ENCODE measurements around the gene CHMP1A.

The CHMP1A gene

DNA sequence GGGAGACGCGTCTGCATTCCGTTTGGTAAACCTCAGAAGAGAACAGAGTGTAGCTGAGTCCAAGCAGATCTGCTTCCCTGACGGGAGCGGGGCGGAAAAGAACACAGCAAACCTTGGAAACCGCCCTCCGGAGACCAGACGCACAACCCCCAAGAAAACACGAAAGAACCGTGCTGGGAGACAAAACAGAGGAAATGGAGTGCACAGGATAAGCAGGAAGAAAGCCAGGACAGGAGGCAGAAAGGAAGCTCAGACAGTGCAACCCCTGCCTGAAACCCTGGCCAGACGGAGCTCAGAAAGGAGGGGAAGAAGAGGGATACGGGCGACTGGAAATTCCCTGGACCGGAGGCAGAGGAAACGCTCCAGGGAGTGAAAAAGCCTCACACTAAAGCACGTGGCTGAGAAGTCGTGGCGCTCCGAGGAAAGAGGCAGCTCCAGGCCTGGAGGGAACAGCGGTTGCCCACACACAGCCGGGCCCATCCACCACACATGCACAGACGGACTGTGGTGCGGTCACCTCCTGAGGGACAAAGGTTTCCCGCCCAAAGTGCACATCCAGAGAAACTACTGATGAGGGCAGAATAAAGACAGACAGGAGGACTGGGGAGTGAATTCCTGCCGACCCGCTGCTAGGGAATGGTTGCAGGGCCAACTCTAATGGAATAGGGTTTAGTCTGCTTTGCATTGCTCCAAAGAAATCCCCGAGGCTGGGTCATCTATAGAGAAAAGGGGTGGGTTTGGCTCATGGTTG lies 33.8 kb downstream of the CHMP1A start:
- DNase-seq (ENCODE audit: low spot score), result no peak

DNA sequence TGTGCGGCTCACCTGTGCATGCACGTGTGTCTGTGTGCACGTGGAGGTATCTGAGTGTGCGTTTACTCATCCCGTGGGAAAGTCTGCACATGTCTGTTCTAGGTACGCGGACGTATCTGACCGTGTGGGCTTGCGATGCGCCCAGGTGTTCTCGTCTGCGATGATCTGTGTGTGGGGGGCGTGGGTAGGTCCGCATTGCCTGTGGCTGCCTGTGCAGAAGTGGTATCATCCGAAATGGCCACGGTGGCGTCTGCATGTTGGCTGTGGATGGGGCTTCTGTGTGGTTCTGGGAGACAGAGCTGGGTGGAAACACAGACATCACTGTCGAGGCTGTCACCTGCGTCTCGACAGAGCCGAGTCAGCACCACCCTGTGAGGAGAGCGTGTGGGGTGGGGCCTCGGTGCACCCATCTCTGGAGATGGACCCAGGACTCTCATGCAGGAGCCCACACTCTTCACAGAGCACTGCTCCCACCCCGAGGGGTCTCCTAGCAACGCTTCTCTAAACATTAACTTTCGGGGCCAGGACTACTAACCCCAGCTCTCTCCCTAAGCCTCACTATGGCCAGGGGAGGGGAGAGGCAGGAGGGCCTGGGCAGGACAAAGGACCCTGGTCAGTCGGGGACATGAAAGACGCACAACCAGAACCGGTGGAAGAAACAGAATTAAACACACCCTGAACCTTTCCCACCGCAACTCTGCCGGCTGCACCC lies 35.7 kb downstream of the CHMP1A start:
- no peak for DNase-seq (ENCODE audit: low spot score)

- no peak for DNase-seq (ENCODE audit: low spot score)
Measured at GRCh38 chr16:89621136-89621697, 36.3 kb downstream of the CHMP1A start.

DNA sequence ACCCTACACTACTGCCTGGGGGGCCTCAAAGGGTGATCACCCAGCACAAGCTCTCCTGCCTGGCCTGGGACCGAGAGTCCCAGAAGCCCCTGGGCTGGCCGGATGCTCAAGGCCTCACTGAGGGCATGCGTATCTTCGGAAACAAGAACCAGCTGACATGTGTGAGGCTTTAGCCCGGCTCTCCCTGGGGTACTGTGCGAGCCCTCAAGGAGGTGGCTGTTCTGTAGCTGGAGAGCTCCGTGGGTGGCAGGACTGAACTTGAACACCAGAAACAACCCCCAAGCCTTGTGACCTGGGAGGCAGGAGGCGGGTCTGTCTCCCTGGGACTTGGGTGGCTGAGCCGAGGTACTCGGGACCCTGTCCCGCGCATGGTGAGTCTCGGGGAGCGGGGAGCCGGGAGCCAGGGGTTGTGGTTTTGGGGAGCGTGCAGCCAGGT lies 37.1 kb downstream of the CHMP1A start:
- DNase-seq (ENCODE audit: low spot score), result no peak

- no peak for DNase-seq (ENCODE audit: low spot score)
Measured at GRCh38 chr16:89619840-89620239, 37.7 kb downstream of the CHMP1A start.

DNA sequence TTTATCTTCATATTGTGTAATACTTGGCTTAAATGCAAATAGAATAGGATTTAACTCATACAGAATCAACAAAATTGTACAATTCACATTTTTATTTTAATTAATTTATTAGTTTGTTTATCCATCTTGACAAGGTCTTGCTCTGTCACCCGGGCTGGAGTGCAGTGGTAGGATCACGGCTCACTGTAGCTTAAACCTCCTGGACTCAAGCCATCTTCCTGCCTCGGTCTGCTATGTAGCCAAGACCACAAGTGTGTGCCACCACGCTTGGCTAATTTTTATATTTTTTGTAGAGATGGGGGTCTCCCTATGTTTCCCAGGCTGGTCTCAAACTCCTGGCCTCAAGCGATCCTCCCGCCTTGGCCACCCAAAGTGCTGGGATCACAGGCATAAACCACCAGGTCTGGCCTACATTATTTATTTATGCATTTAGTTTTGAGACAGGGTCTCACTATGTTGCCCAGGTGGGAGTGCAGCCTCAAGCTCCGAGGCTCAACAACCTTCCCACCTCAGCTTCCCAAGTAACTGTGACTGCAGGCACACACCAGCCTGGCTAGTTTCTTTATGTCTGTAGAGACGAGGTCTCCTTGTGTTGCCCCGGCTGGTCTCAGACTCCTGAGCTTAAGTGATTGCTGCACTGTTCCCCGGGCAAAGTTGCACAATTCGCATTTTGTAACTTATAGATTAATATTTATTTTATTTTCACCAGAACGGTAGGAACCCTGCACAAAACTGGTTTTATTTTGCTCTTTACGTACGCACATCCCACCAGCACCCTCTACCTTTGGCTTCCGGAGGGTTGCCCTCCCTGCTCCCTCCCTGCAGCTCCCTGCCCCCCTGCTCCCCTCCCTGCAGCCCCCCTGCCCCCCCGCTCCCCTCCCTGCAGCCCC lies 39.2 kb downstream of the CHMP1A start:
- DNase-seq (ENCODE audit: low spot score), result no peak

GRCh38 chr16:89617036-89617435 lies 40.5 kb downstream of the CHMP1A start:
- no peak for DNase-seq (ENCODE audit: low spot score)

GRCh38 chr16:89616623-89617022 lies 40.9 kb downstream of the CHMP1A start:
- no peak for DNase-seq (ENCODE audit: low spot score)

GRCh38 chr16:89615596-89616090 lies 41.9 kb downstream of the CHMP1A start:
- DNase-seq (ENCODE audit: low spot score), result no peak

- DNase-seq (ENCODE audit: low spot score), result no peak
Measured at GRCh38 chr16:89615176-89615575, 42.3 kb downstream of the CHMP1A start.

GRCh38 chr16:89613954-89614459 lies 43.5 kb downstream of the CHMP1A start:
- no peak for DNase-seq (ENCODE audit: low spot score)

DNA sequence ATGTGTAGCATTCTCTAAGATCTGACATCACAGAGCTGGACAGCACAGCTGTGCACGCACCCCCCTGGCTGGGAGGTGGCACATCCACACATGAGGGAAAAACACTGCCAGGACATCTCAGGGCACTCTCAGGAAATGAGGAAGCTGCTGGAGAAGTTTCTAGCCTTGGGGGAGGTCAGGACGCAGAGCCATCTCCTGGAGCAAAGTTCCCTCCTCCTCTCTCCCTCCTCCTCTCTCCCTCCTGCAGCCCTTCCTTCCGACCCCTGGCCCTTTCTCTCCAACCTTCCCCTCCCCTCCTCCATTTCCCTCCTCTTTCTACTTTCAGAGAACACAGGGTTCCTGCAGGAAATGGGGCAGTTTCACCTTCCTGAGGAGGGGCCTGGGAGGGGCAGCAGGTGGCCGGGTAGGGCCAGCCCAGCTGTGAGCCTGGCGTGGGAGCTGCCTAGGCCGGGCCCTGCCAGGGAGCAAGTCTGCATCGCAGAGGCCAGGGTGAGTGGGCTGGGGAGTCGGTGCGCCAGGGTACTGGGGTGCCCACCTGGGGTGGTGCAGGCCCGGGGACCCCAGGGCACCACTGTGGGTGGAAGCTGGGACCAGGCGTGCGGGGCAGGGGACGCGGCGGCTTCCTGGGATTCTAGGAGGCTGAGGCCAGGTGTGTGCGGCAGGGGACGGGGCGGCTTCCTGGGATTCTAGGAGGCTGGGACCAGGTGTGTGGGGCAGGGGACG lies 44.1 kb downstream of the CHMP1A start, which contains the start of gene DPEP1:
Gene DPEP1, plus strand, starts transcription at position 412 of the 723 bp plus-strand sequence. CDS start 16,769 bp downstream, outside the sequence.
- no peak for DNase-seq (ENCODE audit: low spot score)

GRCh38 chr16:89612415-89613166 lies 44.9 kb downstream of the CHMP1A start:
- DNase-seq (ENCODE audit: low spot score), result no peak

DNA sequence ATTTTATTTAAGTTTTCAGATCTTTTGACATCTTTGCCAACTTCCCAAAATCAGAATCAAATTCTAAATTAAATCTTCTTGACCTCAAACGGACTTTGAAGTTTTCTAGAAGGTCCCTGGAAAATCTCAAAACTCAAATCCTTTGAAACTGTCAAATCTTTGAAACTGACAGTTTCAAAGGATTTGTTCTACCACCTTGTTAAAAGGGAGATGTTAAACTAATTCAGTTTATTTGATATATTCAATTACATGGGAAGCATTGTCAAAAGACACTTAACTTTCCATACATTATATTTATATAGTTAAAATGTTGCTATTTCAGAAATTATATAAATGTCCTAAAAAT lies 47.4 kb downstream of the CHMP1A start:
- no peak for DNase-seq (ENCODE audit: low spot score)

DNA sequence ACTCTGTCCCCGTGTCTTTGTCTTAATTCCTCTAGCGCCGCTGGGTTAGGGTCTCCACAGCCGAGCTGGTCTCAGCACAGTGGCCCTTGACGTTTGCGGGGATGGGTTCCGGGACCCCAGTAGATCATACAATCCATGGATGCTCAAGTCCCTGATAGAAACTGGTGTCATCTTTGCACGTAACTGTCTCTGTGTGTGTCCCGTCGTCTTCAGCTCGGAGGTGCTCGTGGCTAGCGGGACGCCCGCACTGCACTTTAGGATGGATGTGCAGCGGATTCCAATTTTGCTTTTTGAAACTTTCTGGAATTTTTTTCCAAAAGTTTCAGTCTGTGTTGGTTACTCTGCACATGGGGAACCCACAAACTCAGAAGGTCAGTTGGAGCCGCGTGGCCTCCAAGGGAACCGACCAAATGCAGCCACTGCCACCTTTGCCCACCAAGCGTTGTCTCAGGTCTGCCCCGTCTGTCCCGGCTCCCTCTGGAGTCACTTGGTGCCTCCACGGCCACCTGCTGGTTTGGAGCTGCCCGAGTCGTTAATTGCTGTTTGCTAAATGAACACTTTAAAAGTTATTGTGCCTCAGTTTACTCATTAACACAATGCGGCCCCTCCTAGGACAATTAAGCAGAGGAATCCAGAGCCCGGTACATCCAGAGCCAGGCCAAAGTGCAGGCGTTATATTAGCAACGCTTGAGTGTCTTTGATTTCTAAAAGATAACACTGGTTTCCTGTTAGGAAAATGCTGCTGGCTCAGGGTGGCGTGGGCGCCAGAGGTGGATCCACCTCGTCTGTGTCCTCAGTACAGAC lies 49.4 kb downstream of the CHMP1A start:
- no peak for DNase-seq (ENCODE audit: low spot score)

GRCh38 chr16:89607453-89607852 lies 50.1 kb downstream of the CHMP1A start:
- DNase-seq (ENCODE audit: low spot score), result no peak

- DNase-seq (ENCODE audit: low spot score), result no peak
Measured at GRCh38 chr16:89606006-89606405, 51.5 kb downstream of the CHMP1A start.

DNA sequence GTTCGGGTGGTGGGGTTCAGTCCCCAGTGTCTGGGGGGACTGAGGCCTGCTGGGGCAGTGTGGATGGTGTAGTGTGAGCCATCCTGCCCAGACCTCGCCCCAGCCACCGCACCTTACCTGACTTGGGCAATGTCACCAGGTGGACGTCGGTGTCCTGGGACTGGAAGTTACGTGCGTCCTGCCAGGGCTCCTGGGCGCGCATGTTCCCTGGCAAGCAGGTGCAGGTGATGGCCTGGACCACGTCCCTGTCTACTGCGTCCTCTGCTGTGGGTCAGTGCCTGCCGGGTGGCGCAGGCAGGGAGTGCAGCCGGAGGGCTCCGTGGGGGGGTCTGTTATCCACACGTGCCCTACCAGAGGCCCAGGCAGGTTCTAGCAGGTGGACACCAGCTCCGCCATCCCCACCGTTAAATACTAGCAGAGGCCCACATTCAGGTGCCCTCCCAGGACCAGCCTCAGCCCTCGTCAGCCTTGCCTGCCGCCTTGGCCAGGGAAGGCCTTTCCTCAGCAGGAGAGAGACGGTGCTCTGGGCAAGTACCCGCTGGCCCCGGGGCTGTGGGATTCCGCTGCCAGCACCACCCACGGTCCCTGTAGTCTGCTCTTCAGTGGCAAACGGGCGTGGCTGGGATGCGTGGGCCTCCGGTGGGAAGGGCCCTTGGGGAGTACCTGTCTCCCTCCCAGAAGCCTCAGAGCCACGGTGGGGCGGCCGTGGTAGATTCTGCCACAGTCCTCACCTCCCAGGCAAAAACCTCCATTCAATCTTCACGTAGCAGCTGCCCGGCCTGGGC lies 52.1 kb downstream of the CHMP1A start:
- DNase-seq (ENCODE audit: low spot score), result no peak

DNA sequence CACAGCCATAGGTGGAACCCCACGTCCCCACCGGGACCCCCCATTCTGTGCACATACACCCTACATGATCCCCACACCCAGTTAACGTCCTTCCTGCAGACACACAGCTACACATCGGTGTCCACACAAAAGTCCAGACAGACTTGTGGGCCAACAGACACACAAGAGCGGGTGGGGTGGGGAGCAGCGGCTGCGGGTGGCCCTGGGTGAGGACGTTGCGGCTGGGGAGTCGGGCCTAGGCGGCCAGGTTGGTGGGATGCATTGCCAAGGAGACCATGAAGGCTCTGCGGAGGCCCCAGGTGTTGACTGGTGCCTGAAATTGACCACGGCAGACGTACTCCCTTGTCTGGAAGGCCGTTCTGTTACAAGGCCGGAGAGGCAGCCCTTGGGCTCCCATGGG lies 52.7 kb downstream of the CHMP1A start:
- DNase-seq (ENCODE audit: low spot score), result no peak

Measured in activated CD4-positive, alpha-beta T cell treated with anti-CD3 and anti-CD28 coated beads, Interleukin-2, Interleukin-4, amounts not matched to agents 100 ng/mL and 50 ng/mL, durations not matched to agents 16 hours and 8 hours (primary cell).